SKM-1 treated with dmso at 0.1 percent for 144 hours (cell line): ENCODE results near the gene BTBD1.
A peak's percentile ranks its signal among the peaks of the same experiment; 100 is the strongest.
"Not testable (repeated sequence)": the region's sequence is repeated elsewhere in the genome, so short reads cannot be mapped to it uniquely, and the experiment has no call there.

Source experiments
- DNase-seq: peaks from one replicate; lab custom pipeline; 2025; ENCODE audit not compliant: unreplicated experiment; lab: John Stamatoyannopoulos, UW

The BTBD1 gene

GRCh38 chr15:83062768-83063180 lies 4.3 kb downstream of the BTBD1 start:
- DNase-seq = no peak

GRCh38 chr15:83061680-83062079 lies 5.4 kb downstream of the BTBD1 start:
- no peak for DNase-seq

GRCh38 chr15:83057696-83058376 lies 9.2 kb downstream of the BTBD1 start:
- DNase-seq = no peak

GRCh38 chr15:83057002-83057401 lies 10.1 kb downstream of the BTBD1 start:
- DNase-seq = no peak

GRCh38 chr15:83053151-83053550 lies 13.9 kb downstream of the BTBD1 start:
- DNase-seq = no peak

GRCh38 chr15:83046558-83047127 lies 20.4 kb downstream of the BTBD1 start:
- DNase-seq = no peak

GRCh38 chr15:83044156-83044555 lies 22.9 kb downstream of the BTBD1 start:
- no peak for DNase-seq

GRCh38 chr15:83039206-83039605 lies 27.8 kb downstream of the BTBD1 start:
- no peak for DNase-seq

- DNase-seq = no peak
These were observed 30.8 kb downstream of the BTBD1 start for GRCh38 chr15:83036253-83036652.

- not testable (repeated sequence) for DNase-seq
These were observed 35.8 kb downstream of the BTBD1 start for GRCh38 chr15:83031234-83031633.

GRCh38 chr15:83030021-83030420 lies 37.0 kb downstream of the BTBD1 start:
- DNase-seq = no peak

GRCh38 chr15:83018436-83018835 lies 48.6 kb downstream of the BTBD1 start:
- DNase-seq = no peak

GRCh38 chr15:83016906-83017305 lies 50.1 kb downstream of the BTBD1 start:
- no peak for DNase-seq

- no peak for DNase-seq
These were observed 51.7 kb downstream of the BTBD1 start for GRCh38 chr15:83015361-83015760.

- DNase-seq = no peak
These were observed 52.8 kb downstream of the BTBD1 start for GRCh38 chr15:83014205-83014653.

GRCh38 chr15:83012636-83013035 lies 54.4 kb downstream of the BTBD1 start:
- no peak for DNase-seq

- DNase-seq = no peak
These were observed 55.0 kb downstream of the BTBD1 start for GRCh38 chr15:83012076-83012426.

- DNase-seq = peak; percentile 88
These were observed 55.6 kb downstream of the BTBD1 start, which contains the start of gene C15orf40 for GRCh38 chr15:83011271-83012075. TSS of gene C15orf40 (minus strand) at chr15:83011639. CDS start at chr15:83011607, 32 bp downstream.

GRCh38 chr15:83010709-83011270 lies 56.3 kb downstream of the BTBD1 start:
- DNase-seq = peak; percentile 79

GRCh38 chr15:83000672-83001031 lies 66.4 kb downstream of the BTBD1 start:
- DNase-seq = not testable (repeated sequence)

- DNase-seq = peak; percentile 11
These were observed 67.0 kb downstream of the BTBD1 start for GRCh38 chr15:82999905-83000671.
